Ammon's horn (tissue), 1 donor: ENCODE data around the gene TNFRSF25.

Source experiments
- DNase-seq: peaks from one replicate; pipeline ENCODE4 v3.0.0-alpha.2; 2016; ENCODE audit warnings: low spot score

TNFRSF25 gene

DNA sequence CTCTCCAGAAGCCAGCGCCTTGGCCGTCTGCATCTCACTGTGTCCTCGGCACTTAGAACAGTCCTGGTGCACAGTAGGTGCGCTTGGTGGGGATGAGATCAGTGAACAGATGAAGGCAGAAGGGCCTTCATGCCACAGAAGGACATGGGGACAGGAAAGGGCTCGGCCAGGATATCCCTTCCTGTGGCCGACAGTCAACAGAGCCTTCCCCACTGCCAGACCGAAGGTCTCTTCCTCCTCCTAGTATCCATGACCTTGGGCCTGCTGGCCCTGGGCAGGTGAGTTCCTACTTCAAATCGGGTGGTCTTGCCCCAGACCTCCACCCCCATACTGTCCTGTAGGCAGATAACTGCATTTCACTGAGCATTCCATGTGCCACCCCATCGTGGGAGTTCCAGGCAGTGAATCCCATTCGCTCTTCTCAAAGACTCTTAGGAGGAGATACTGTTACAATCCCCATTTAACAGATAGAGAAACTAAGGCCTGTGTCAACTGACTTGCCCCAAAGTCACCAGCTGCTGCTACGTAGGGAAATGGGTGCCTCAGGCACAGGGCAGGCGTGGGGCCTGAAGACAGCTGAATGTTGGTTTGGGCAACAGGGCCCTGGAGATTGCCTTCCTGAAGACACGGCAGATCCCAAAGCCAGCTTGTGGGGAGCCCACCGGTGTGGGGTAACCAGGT is 22.0 kb upstream of the TNFRSF25 start:
- no peak for DNase-seq

DNA sequence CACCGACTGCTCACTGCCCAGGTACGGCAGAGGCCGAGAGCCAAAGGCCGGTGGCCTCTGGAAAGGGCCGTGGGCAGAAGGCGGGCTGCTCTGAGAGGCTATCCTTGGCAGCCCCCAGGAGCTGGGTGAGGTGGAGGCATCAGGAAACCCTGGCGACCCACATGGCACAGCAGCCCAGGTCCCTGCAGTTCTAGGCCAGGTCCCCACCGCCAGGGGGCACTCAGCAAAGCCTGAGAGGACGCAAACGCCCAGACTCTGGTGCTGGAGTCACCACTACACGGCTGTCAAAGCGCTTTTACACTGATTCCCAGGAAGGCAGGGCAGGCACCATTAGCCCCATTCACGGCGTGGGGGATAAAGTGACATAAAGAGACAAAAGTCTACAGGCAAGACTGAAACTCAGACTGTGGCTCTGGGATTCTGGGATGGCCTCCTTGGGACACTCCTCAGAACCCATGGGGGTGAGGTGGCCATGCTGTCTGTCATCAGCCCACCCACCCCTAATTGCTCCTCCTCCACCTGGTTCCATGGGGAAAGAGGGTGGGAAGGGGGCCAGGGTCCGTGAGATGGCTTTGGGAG is 20.5 kb upstream of the TNFRSF25 start:
- peak; percentile 83 for DNase-seq

DNA sequence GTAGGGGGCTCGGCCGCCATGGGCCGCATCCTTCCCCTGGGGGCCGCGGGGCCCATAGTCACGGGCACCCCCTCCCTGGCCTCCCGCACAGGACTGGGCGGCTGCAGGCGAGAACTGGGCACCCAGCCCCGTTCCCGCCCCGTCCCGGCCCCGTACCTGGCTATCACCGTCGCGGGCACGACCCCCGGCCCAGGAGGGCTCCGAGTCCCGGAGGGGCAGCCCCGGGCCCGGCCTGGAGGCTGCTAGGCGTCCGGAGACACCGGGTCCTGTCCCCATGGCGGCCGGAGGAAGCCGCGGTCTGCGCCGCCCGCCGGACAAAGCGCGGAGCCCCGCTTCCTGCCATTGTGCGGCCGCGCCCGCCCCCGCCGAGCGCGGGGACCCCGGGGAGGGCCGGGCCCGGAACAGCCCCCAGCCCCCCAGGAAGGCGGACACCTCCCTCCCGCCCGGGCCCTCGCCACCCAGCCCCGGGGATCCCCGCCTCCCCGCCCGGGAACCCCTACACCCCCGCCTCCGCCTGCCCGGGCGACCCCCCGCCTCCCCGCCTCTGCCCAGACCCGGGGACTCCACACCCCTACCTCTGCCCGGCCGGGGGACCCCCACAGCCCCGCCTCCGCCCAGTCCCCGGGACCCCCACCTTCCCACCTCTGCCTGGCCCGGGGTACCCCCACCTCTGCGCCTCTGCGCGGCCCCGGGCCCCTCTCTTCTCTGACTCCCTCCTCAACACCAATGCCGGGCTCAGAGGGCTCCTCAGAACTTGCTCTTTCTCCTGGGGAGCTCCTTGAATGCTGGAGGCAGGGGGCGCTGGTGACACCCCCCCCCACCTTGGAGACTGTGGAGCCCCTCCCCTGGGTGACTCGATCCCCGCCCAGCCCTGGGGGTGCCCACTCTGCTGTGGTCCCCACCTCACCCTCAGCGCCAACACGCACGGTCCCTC is 19.5 kb upstream of the TNFRSF25 start:
- DNase-seq, result no peak

DNA sequence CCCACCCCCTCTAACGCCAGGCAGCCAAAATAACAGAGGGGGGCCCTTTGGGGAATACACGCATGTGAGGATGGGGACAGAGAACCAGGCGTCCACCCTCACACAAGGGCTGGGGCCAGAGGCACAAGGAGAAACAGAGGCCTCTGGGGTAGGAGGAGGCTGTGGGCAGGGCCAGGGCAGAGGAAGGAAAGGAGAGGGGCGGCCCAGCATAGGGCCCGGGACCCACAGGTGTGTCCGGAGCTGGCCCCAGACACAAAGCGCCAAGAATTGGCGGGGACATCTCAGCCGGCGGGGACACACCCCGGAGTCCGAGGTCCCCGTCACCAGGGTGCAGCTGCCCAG is 18.8 kb upstream of the TNFRSF25 start:
- DNase-seq, result no peak

- no peak for DNase-seq
Measured at GRCh38 chr1:6483761-6484117, 17.8 kb upstream of the TNFRSF25 start.

- no peak for DNase-seq
Measured at GRCh38 chr1:6483017-6483760, 17.2 kb upstream of the TNFRSF25 start.

GRCh38 chr1:6481820-6482219 is 15.8 kb upstream of the TNFRSF25 start:
- DNase-seq, result no peak

GRCh38 chr1:6477039-6477820 is 11.3 kb upstream of the TNFRSF25 start:
- DNase-seq, result no peak

GRCh38 chr1:6476483-6476882 is 10.5 kb upstream of the TNFRSF25 start:
- DNase-seq, result no peak

DNA sequence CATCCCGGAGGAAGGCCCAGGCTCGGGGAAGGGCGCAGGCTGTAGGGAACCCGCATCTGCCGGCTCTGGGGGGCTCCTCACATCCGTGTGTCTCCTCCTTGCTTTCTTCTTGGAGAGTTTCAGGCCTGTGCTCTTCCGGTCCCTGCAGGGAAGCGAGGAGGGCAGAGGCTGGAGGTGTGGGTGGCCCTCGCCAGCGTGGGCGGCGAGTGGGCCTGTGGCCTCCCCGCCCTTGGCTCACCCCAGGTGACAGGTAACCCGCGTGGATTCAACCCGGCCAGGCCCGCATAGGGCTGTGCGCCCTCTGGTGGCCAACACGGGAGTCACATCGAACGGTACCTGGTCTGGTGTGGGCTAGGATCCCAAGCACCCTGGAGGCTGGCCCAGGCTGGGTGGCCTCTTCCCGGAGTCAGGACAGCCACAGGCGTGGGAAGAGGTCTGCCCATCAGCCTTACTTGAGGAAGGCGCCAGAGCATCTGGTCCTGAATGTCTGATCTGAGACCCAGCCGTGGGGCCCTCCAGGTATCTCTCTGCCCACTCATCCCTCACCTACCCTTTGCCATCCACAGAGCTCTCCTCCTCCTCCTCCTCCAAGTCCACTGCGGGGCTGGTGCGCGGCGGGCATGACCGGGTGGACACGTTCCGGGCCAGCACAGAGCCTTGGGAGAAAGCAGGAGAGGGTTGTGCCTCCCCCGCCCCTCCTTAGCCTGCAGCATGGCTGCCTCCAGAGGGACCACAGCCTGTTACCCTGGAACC is 9.6 kb upstream of the TNFRSF25 start:
- DNase-seq, result peak; percentile 50

DNA sequence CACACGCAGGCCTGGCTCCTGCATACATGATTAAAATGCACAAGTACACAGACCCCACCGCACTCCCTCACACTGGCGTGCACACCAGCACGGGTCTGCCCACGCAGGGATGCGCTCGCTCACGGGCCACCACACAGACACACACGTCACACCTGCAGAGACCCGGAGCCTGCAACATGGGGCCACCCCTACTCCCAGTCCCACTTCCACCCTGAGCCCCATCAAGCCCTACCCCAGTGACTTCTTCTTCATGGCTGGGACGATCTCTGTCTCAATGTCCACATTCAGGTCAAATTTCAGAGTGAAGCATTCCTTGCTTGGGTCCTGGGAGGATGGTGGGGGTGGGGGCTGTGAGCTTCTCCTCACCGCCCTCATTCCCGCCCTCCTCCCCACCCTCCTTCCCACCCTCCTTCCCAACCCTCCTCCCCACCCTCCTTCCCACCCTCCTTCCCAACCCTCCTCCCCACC is 8.9 kb upstream of the TNFRSF25 start:
- no peak for DNase-seq

DNA sequence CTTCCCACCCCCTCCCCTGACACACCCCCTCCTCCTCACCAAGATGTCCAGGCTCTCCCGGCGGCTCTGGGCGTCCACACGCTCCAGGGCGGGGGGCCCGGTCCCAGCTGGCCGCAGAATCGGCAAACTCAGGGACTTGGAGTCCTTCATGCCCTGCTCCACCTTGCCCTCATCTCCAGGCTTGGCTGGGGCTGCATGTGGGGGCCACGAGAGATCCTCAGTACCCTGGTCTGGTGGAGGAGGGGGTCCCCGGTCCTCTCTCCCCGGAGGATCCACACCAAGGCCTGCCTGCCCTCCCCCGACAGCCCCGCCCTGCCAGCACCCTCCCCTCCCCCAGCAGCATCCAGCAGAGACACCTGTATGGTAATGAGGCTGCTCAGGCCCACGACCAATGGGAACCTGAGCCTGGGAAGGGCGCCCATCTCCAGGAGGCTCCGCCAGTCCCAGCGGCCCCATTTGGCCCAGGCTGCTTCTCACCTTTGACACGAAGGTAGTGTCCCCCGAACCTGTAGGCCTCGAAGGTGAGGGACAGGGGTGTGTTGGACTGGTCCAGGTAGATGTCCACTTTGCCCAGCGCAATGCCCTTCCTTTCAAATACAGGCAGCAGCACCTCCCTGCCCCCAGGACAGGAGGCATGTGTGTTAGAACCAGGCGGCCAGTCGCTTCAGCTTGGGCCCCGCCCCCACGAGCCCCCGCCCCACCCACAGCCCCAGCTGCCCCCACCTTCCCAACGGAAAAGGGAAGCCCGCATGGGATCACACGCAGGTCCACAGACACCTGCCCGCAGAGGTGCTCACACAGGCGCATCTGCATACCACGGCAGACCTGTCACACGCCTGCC is 8.2 kb upstream of the TNFRSF25 start:
- no peak for DNase-seq

- no peak for DNase-seq
Measured at GRCh38 chr1:6473156-6473555, 7.2 kb upstream of the TNFRSF25 start.

- no peak for DNase-seq
Measured at GRCh38 chr1:6472391-6472790, 6.4 kb upstream of the TNFRSF25 start.

DNA sequence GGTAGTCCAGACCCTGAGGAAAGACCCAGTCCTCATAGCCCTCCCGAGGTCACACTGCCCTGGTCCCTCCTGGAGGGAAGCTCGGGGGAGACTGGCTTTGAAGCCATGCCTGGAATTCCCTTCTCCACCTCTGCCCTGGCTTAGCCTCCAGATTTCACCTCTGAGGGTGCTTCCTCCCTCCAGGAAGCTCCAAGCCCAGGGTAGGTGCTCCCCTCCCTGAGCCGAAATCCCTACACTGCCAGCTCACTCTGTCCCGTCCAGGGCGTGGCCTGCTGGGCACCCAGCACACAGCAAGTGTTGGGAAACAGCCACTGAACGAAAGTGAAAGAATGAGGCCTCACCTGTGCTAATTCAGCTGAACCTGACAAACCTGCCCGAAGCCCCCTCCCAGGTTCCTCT is 6.0 kb upstream of the TNFRSF25 start:
- no peak for DNase-seq

DNA sequence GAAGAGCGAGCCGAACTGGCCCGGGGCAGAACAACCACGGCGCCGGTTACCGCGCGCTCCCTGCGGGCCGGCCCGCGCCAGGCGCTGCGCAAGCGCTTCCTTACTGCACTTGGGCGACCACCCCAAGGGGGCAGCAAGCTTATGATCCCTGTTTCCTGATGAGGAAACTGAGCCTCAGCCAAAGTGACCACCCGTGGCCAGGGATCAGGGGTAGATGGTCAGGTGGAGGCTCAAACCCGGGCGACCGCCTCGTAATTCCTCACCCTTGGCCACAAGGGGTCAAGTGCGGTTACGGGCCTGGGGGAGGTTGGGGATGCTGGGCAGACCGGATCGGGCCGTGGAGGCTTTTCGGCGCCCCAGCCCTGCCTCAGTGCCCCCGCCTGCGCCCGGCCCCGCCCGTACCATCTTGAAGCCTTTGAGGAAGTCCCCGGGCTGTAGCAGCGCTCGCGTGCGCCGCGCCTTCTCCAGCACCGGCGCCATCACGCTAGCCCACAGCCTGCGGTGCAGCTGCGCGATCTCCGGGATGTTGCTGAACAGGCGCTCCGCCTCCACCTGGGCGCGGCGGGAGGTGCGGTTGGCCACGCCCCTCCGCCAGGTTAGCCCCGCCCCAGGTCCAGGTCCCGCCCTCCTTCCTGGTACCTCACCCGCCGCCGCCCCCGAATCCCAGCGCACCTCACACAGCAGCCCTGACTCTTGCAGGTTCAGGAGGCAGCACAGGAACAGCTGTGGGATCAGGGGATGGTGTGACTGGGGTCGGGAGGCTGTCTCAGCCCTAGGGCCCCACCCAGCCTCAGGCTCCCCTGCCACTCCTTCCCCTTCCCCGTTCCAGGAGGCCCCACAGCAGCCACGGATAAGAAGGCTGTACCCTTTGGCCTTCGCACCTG is 5.4 kb upstream of the TNFRSF25 start:
- DNase-seq, result no peak

- DNase-seq, result no peak
Measured at GRCh38 chr1:6470132-6471085, 4.4 kb upstream of the TNFRSF25 start.
